Mammary epithelial cell (primary cell): Measurements from ENCODE around the gene RUFY3.

Experiments
- CTCF ChIP-seq, 2 donors: IDR thresholded peaks in 1 of 2; conservative IDR thresholded peaks in 1 of 2; 2 replicates each; pipeline ENCODE4 v1.5.1; 2011 to 2012; ENCODE audit warnings: inconsistent platforms in 2 of 2, low read length in 2 of 2, mild to moderate bottlenecking in 2 of 2, control low read depth in 1 of 2, low read depth in 1 of 2; ENCODE audit not compliant: insufficient read depth in 1 of 2; ENCODE audit errors: extremely low read depth in 1 of 2
- EZH2 ChIP-seq: IDR thresholded peaks from 2 replicates; pipeline ENCODE4 v1.6.1; 2012; ENCODE audit warnings: low read length, inconsistent platforms, borderline replicate concordance

- TF ChIP-seq CTCF (conservative IDR thresholded peaks at IDR 0.05 in 1 of 2, IDR thresholded peaks at IDR 0.05 in 1 of 2; ENCODE audit: extremely low read depth in 1 of 2, insufficient read depth in 1 of 2, low read depth in 1 of 2, low read length in 2 of 2) (no peak), EZH2 (no peak)
Observed at GRCh38 chr4:70688795-70689231, 33.0 kb upstream of the RUFY3 start.
